ENCODE results near the gene FHIT. TPM values are rescaled to one million over a fixed set of nuclear protein-coding genes. Genes with fewer than 3 reads are reported as not detected.

The FHIT gene
- total RNA-seq, 1 donor from 2014 or later, result 16.1 TPM

DNA sequence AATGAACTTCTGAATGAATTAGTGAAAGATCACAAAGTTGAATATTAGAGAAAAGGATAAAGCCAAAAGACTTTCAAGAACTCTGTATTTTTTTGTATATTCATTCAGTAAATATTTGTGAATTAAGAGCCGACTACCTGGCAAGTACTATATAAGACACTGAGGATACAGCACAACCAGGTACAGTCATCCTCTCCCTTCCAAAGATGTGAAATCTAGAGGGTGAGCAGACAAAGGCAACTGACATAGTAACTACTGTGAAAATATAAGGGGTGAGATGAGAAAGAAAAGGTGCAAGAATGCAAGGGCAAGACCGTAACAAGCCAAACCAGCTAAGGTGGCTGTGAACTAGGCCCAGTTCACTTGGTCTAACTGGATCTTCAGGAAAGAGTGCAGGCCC, 1226.9 kb downstream of the FHIT start:
- no peak for DNase-seq (ENCODE audit: low spot score, unreplicated experiment)
- Mint-ChIP-seq H3K4me3 (ENCODE audit: low read depth) (no peak overlapping the region), H3K36me3 (ENCODE audit: insufficient read depth) (no peaks in the 10 kb centered on the region), H3K9me3 (ENCODE audit: low read depth) (no peaks in the 10 kb centered on the region), H3K27me3 (no peaks in the 10 kb centered on the region), H3K27ac (no peak overlapping the region), H3K4me1 (ENCODE audit: low read depth) (peaks cover 12% of the 10 kb centered on the region)
- TF ChIP-seq, protein P1, sequence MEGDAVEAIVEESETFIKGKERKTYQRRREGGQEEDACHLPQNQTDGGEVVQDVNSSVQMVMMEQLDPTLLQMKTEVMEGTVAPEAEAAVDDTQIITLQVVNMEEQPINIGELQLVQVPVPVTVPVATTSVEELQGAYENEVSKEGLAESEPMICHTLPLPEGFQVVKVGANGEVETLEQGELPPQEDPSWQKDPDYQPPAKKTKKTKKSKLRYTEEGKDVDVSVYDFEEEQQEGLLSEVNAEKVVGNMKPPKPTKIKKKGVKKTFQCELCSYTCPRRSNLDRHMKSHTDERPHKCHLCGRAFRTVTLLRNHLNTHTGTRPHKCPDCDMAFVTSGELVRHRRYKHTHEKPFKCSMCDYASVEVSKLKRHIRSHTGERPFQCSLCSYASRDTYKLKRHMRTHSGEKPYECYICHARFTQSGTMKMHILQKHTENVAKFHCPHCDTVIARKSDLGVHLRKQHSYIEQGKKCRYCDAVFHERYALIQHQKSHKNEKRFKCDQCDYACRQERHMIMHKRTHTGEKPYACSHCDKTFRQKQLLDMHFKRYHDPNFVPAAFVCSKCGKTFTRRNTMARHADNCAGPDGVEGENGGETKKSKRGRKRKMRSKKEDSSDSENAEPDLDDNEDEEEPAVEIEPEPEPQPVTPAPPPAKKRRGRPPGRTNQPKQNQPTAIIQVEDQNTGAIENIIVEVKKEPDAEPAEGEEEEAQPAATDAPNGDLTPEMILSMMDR (IDR thresholded peaks at IDR 0.05; ENCODE audit: unreplicated experiment), result no peak

GRCh38 chr3:60023189-60023588, 1228.1 kb downstream of the FHIT start:
- DNase-seq (ENCODE audit: low spot score, unreplicated experiment), result no peak
- H3K9me3 Mint-ChIP-seq (ENCODE audit: low read depth), result no peaks in the 10 kb centered on the region
- TF ChIP-seq, protein P1 (IDR thresholded peaks at IDR 0.05; ENCODE audit: unreplicated experiment), result no peak
- no peak overlapping the region for H3K4me3 Mint-ChIP-seq (ENCODE audit: low read depth)
- no peak overlapping the region for H3K27ac Mint-ChIP-seq
- peaks cover 12% of the 10 kb centered on the region for H3K4me1 Mint-ChIP-seq (ENCODE audit: low read depth)
- H3K27me3 Mint-ChIP-seq, result no peaks in the 10 kb centered on the region
- no peaks in the 10 kb centered on the region for H3K36me3 Mint-ChIP-seq (ENCODE audit: insufficient read depth)

- Mint-ChIP-seq H3K4me1 (ENCODE audit: low read depth) (no peaks in the 10 kb centered on the region), H3K4me3 (ENCODE audit: low read depth) (no peak overlapping the region), H3K36me3 (ENCODE audit: insufficient read depth) (peaks cover 2% of the 10 kb centered on the region), H3K27me3 (no peaks in the 10 kb centered on the region), H3K27ac (no peak overlapping the region), H3K9me3 (ENCODE audit: low read depth) (no peaks in the 10 kb centered on the region)
- DNase-seq (ENCODE audit: low spot score, unreplicated experiment), result no peak
- TF ChIP-seq, protein P1 (IDR thresholded peaks at IDR 0.05; ENCODE audit: unreplicated experiment), result no peak
Observed at GRCh38 chr3:60017631-60018030, 1233.6 kb downstream of the FHIT start.

- H3K9me3 Mint-ChIP-seq (ENCODE audit: low read depth), result no peaks in the 10 kb centered on the region
- DNase-seq (ENCODE audit: low spot score, unreplicated experiment), result no peak
- H3K36me3 Mint-ChIP-seq (ENCODE audit: insufficient read depth), result peaks cover 2% of the 10 kb centered on the region
- no peaks in the 10 kb centered on the region for H3K27me3 Mint-ChIP-seq
- TF ChIP-seq, protein P1 (IDR thresholded peaks at IDR 0.05; ENCODE audit: unreplicated experiment), result no peak
- no peak overlapping the region for H3K27ac Mint-ChIP-seq
- no peaks in the 10 kb centered on the region for H3K4me1 Mint-ChIP-seq (ENCODE audit: low read depth)
- H3K4me3 Mint-ChIP-seq (ENCODE audit: low read depth), result no peak overlapping the region
Observed at GRCh38 chr3:60015032-60015705, 1236.1 kb downstream of the FHIT start.

- no peak overlapping the region for H3K27ac Mint-ChIP-seq
Observed at GRCh38 chr3:60013241-60013640, 1238.0 kb downstream of the FHIT start.

More at GRCh38 chr3:60013241-60013640, 1238.0 kb downstream of the FHIT start:
- no peak for DNase-seq (ENCODE audit: low spot score, unreplicated experiment)
- Mint-ChIP-seq H3K36me3 (ENCODE audit: insufficient read depth) (peaks cover 2% of the 10 kb centered on the region), H3K4me3 (ENCODE audit: low read depth) (no peak overlapping the region), H3K4me1 (ENCODE audit: low read depth) (no peaks in the 10 kb centered on the region), H3K9me3 (ENCODE audit: low read depth) (no peaks in the 10 kb centered on the region), H3K27me3 (no peaks in the 10 kb centered on the region)
- TF ChIP-seq, protein P1 (IDR thresholded peaks at IDR 0.05; ENCODE audit: unreplicated experiment), result no peak
